Ovary (tissue), 9 donors: ENCODE measurements around the gene KCNN2. TPM values are rescaled to one million over a fixed set of nuclear protein-coding genes. Genes with fewer than 3 reads are reported as not detected.

Experiments
- DNase-seq, 5 donors: peaks; one replicate each; pipeline ENCODE4 v3.0.0-alpha.2; 2019 to 2020
- H3K27ac ChIP-seq, 2 donors: fragments of 200-600 bp; one replicate each; pipeline versions ENCODE4 v1.5.1 to v1.8.0; 2019 to 2022
- H3K27me3 ChIP-seq: fragments of 200-600 bp; one replicate; pipeline ENCODE4 v1.8.0; 2022
- H3K36me3 ChIP-seq: fragments of 200-600 bp; sonication (generic); one replicate; pipeline ENCODE4 v1.5.1; 2019
- H3K4me1 ChIP-seq: one replicate; pipeline ENCODE4 v1.8.1; 2013; ENCODE audit warnings: mild to moderate bottlenecking, moderate library complexity; ENCODE audit not compliant: insufficient read depth
- H3K4me3 ChIP-seq: fragments of 200-600 bp; sonication (generic); one replicate; pipeline ENCODE4 v1.5.1; 2017
- H3K9me3 ChIP-seq, 2 donors: fragments of 200-600 bp in 1 of 2; sonication (generic) in 1 of 2; one replicate each; pipeline versions ENCODE4 v1.5.1 to v1.8.1; 2013 to 2019; ENCODE audit warnings: mild to moderate bottlenecking in 1 of 2, moderate library complexity in 1 of 2
- EP300 ChIP-seq: sonication (generic); formaldehyde crosslinking; IDR thresholded peaks from one replicate; pipeline ENCODE4 v1.6.1; 2017; ENCODE audit warnings: antibody characterized with exemption
- POLR2A ChIP-seq: fragments of 450-650 bp; IDR thresholded peaks from one replicate; pipeline ENCODE4 v1.6.1; 2017; ENCODE audit warnings: antibody characterized with exemption, mild to moderate bottlenecking, moderate library complexity
- WGBS, 3 donors: extraction: QIAGEN DNeasy Blood & Tissue Kit in 1 of 3; methylation state at CpG; one replicate each; pipeline versions ENCODE4 v1.1.5 to v1.1.7; 2013 to 2017; 5-methylcytosine and 5-hydroxymethylcytosine counted together
- intact Hi-C, 4 donors: fragments of 100-400 bp; cut with DNase I; formaldehyde crosslinking; loops; one replicate each; pipeline versions ENCODE4 v1.11.0 to v1.15.1; 2022 to 2023
- polyA plus RNA-seq, 2 donors: library from polyadenylated mRNA; stranded (reverse); fragments of 200-250 nt in 1 of 2; fragments of 350-450 nt in 1 of 2; fragmentation: Illumina TruSeq in 1 of 2; extraction: RNeasy Lipid Tissue Mini Kit (QIAGEN cat#74804) in 1 of 2; gene quantifications; one replicate each; pipeline ENCODE4 v1.2.3, GENCODE V29; 2013 to 2014
- total RNA-seq, 7 donors: library from RNA; depleted of rRNA in 2 of 7; stranded (reverse); fragments of >200 nt in 2 of 7; fragmentation: NEBNext Ultra II Directional in 3 of 7; extraction: Animal tissue kit (Norgen Biotek cat#: 25700) in 3 of 7; gene quantifications; one replicate each; pipeline versions ENCODE4 v1.1.0 to v1.2.4, GENCODE V29; 2016 to 2023
- TF ChIP-seq, protein P1 (sequence below), 3 donors: fragments of 450-650 bp in 2 of 3; fragments of 200-600 bp in 1 of 3; IDR thresholded peaks; one replicate each; pipeline versions ENCODE4 v1.5.1 to v1.8.0; 2016 to 2022; ENCODE audit warnings: antibody characterized with exemption in 3 of 3, mild to moderate bottlenecking in 1 of 3
- donor health status: DM: no; HTN: no; CAD: no; lungs with moderate emphysema.
- donor health status: DM: no; HTN: no; CAD: no.
- donor health status: Bipolar disorder and iron deficiency.
- donor health status: DM: yes; HTN: yes; CAD: no.
- donor health status: DM: no; HTN: no; CAD: no.
- donor health status: DM: yes; HTN: yes; CAD: no.

The KCNN2 gene
- total and polyA plus RNA-seq, 9 donors = 0.48 to 1.6 (median 0.96) TPM

DNA sequence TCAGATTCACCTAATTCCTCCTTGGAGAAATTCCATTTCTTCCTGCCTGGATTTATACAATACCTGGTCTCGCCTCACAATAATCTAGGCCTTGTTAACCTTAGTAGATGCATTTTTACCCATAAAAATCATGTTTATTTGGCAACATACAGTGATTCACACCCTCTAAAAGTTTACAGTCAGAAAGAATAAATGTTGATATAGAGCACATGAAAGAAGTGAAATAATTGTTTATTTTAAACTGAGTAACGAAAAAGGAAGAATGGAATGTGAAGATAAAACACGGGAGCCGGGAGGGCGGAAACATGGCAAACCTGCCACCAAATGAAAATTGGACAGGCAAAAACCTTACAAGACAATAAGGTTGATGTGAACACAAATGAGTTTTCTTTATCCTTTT lies 28.9 kb upstream of the KCNN2 start:
- Histone ChIP-seq H3K4me1 (no peaks in the 10 kb centered on the region), H3K27me3 (no peaks in the 10 kb centered on the region), H3K4me3 (no peak overlapping the region), H3K36me3 (no peaks in the 10 kb centered on the region), H3K27ac (no peak overlapping the region), H3K9me3 (no peaks in the 10 kb centered on the region)
- no peak for DNase-seq
- 31 to 61% (median 43%) methylated on average over 5 of the region's 5 CpGs for WGBS, 3 donors
- TF ChIP-seq EP300 (no peak), POLR2A (no peak)
- TF ChIP-seq, protein P1, sequence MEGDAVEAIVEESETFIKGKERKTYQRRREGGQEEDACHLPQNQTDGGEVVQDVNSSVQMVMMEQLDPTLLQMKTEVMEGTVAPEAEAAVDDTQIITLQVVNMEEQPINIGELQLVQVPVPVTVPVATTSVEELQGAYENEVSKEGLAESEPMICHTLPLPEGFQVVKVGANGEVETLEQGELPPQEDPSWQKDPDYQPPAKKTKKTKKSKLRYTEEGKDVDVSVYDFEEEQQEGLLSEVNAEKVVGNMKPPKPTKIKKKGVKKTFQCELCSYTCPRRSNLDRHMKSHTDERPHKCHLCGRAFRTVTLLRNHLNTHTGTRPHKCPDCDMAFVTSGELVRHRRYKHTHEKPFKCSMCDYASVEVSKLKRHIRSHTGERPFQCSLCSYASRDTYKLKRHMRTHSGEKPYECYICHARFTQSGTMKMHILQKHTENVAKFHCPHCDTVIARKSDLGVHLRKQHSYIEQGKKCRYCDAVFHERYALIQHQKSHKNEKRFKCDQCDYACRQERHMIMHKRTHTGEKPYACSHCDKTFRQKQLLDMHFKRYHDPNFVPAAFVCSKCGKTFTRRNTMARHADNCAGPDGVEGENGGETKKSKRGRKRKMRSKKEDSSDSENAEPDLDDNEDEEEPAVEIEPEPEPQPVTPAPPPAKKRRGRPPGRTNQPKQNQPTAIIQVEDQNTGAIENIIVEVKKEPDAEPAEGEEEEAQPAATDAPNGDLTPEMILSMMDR (IDR thresholded peaks at IDR 0.05) = no peak
- intact Hi-C loops = no loop called here

DNA sequence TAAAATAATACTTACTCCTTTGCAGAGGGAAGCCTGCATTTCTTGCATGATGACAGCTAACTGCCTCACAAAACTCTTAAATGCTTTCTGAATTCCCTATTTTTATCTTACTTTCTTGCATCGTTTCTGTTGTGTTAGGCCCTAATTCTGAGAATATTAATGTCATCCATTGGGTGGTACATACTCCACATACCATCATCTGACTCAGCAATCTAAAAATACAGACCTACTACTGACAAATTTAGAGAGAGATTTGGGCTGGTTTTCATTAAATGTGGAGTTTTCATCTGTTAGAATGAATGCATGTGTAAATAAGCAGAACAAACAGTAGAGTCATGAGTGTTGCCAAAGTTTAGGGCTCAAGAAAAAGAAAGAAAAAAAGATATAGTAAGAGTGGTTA lies 26.5 kb upstream of the KCNN2 start:
- intact Hi-C loops = no loop called here
- no peak for DNase-seq
- TF ChIP-seq POLR2A (no peak), EP300 (no peak)
- TF ChIP-seq, protein P1 (IDR thresholded peaks at IDR 0.05) = no peak
- Histone ChIP-seq H3K4me1 (no peaks in the 10 kb centered on the region), H3K36me3 (no peaks in the 10 kb centered on the region), H3K27ac (no peak overlapping the region), H3K9me3 (no peaks in the 10 kb centered on the region), H3K27me3 (no peaks in the 10 kb centered on the region), H3K4me3 (no peak overlapping the region)
- WGBS, 3 donors = 57 to 64% (median 63%) methylated on average over 1 of the region's 1 CpG

DNA sequence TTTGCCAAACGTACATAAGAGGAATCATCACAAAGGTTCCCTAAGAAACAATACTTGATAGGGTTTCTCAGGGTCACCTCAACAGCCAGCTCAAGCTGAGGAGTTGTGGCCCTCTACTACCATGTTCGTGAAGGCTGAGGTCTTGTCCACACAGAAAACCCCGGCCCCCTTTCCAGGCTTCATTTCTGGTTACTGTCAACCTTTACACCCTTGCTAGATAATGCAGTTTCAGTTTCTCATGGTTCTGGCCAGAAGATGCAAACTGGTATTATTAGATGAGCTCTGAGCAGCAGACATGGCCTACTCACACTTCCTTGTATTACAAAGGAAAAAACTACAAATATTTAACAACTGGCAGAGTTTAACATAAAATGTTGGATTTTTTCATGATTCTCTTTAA lies 22.8 kb upstream of the KCNN2 start:
- no peak overlapping the region for H3K27ac ChIP-seq
- no peak for DNase-seq

DNA sequence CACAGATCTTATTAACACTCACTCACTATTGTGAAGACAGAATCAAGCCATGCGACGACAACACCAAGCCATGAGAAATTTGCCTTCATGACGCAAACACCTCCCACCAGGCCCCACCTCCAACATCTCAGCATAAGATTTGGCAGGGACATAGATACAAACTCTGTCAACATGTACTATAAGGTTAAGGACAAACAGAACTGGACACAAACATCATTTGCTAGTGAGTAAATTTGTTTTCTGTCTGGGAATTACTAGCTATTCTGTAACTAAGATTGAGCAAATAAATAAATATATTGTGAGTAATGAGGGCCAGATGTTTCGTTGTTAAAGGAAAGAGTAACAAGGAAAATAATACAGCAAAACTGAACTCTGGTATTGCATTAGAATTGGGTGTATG lies 15.7 kb upstream of the KCNN2 start:
- H3K4me3 ChIP-seq = no peak overlapping the region
- WGBS, 3 donors = 71 to 85% (median 78%) methylated on average over 4 of the region's 4 CpGs
- intact Hi-C loops = no loop called here
- H3K36me3 ChIP-seq = no peaks in the 10 kb centered on the region
- no peaks in the 10 kb centered on the region for H3K9me3 ChIP-seq
- H3K4me1 ChIP-seq = no peaks in the 10 kb centered on the region
- no peaks in the 10 kb centered on the region for H3K27me3 ChIP-seq
- no peak for DNase-seq
- TF ChIP-seq, protein P1 (IDR thresholded peaks at IDR 0.05) = no peak
- TF ChIP-seq EP300 = no peak
- TF ChIP-seq POLR2A = no peak
- H3K27ac ChIP-seq = no peak overlapping the region

More for the DNA sequence above, 22.8 kb upstream of the KCNN2 start:
- no peaks in the 10 kb centered on the region for H3K36me3 ChIP-seq
- no peak overlapping the region for H3K4me3 ChIP-seq
- 83 to 87% (median 84%) methylated on average over 3 of the region's 3 CpGs for WGBS, 3 donors
- no peaks in the 10 kb centered on the region for H3K4me1 ChIP-seq
- no peak for TF ChIP-seq POLR2A
- TF ChIP-seq, protein P1 (IDR thresholded peaks at IDR 0.05) = no peak
- TF ChIP-seq EP300 = no peak
- intact Hi-C loops = no loop called here
- H3K27me3 ChIP-seq = no peaks in the 10 kb centered on the region
- no peaks in the 10 kb centered on the region for H3K9me3 ChIP-seq
